Heart left ventricle (tissue), 16 donors: Measurements from ENCODE around the gene PFDN4. TPM values are rescaled to one million over a fixed set of nuclear protein-coding genes. Genes with fewer than 3 reads are reported as not detected.

ENCODE experiments used
- ATAC-seq, 4 donors: fragments of 200-7000 bp; cut with Tn5 transposase; one replicate each; pipeline ENCODE4 v1.9.1; 2020 to 2022; ENCODE audit warnings: moderate library complexity in 4 of 4, mild to moderate bottlenecking in 3 of 4, moderate number of reproducible peaks in 1 of 4
- DNase-seq, 5 donors: peaks; one replicate each; pipeline ENCODE4 v3.0.0-alpha.2; 2020
- H3K27ac ChIP-seq, 12 donors: fragments of 200-600 bp; sonication (generic) in 4 of 12; one replicate each; pipeline versions ENCODE4 v1.5.0 to v1.8.0; 2016 to 2022; ENCODE audit warnings: mild to moderate bottlenecking in 2 of 12
- H3K27me3 ChIP-seq, 9 donors: fragments of 200-600 bp; sonication (generic) in 2 of 9; one replicate each; pipeline versions ENCODE4 v1.5.1 to v1.8.0; 2016 to 2022; ENCODE audit warnings: mild to moderate bottlenecking in 3 of 9
- H3K36me3 ChIP-seq, 9 donors: fragments of 200-600 bp; sonication (generic) in 2 of 9; one replicate each; pipeline versions ENCODE4 v1.5.0 to v1.8.0; 2018 to 2022; ENCODE audit warnings: mild to moderate bottlenecking in 2 of 9
- H3K4me1 ChIP-seq, 12 donors: fragments of 200-600 bp; sonication (generic) in 4 of 12; one replicate each; pipeline versions ENCODE4 v1.5.0 to v1.8.0; 2016 to 2022; ENCODE audit warnings: mild to moderate bottlenecking in 3 of 12
- H3K4me3 ChIP-seq, 12 donors: fragments of 200-600 bp; sonication (generic) in 4 of 12; one replicate each; pipeline versions ENCODE4 v1.5.0 to v1.8.0; 2017 to 2022; ENCODE audit warnings: mild to moderate bottlenecking in 9 of 12, moderate library complexity in 4 of 12
- H3K9me3 ChIP-seq, 12 donors: fragments of 200-600 bp; sonication (generic) in 4 of 12; one replicate each; pipeline versions ENCODE4 v1.5.0 to v1.8.0; 2016 to 2022; ENCODE audit warnings: mild to moderate bottlenecking in 1 of 12
- POLR2A ChIP-seq, 2 donors: fragments of 450-650 bp; IDR thresholded peaks; one replicate each; pipeline ENCODE4 v1.6.1; 2017; ENCODE audit warnings: antibody characterized with exemption in 2 of 2, mild to moderate bottlenecking in 2 of 2, moderate library complexity in 2 of 2
- WGBS, 4 donors: extraction: QIAGEN DNeasy Blood & Tissue Kit in 2 of 4; methylation state at CpG; one replicate each; pipeline versions ENCODE4 v1.1.5 to v1.1.7; 2013 to 2018; 5-methylcytosine and 5-hydroxymethylcytosine counted together
- intact Hi-C, 10 donors: fragments of 100-400 bp; cut with DNase I; formaldehyde crosslinking; loops; one replicate each; pipeline versions ENCODE4 v1.11.1 to v1.14.2; 2022
- polyA plus RNA-seq, 2 donors: library from polyadenylated mRNA; stranded (reverse); fragments of 200-250 nt; gene quantifications; one replicate each; pipeline ENCODE4 v1.2.3, GENCODE V29; 2013
- total RNA-seq, 9 donors: library from RNA; depleted of rRNA in 2 of 9; stranded (reverse); fragments of >200 nt in 2 of 9; fragmentation: NEBNext Ultra II Directional in 3 of 9; extraction: Animal tissue kit (Norgen Biotek cat#: 25700) in 3 of 9; gene quantifications; one replicate each; pipeline versions ENCODE4 v1.1.0 to v1.2.4, GENCODE V29; 2016 to 2023
- TF ChIP-seq, protein P1 (sequence below), 12 donors: fragments of 200-600 bp; sonication (generic) in 4 of 12; IDR thresholded peaks; one replicate each; pipeline versions ENCODE4 v1.5.0 to v1.8.0; 2018 to 2022; ENCODE audit warnings: antibody characterized with exemption in 12 of 12, mild to moderate bottlenecking in 5 of 12
- donor health status: ischemic (EF 13 %, LVEDD 7.1; RV severe dilation, severe dysfunction).
- donor health status: healthy with polysubstance abuse.
- donor health status: DM: no; HTN: yes; CAD: no.
- donor health status: DM: no; HTN: no; CAD: no.
- donor health status: ischemic (EF 25% LVEDD 6.9; RV normal size, moderate dysfunction).
- donor health status: ischemic (EF 25% LVEDD 5.7; RV mildly dilated, moderate dysfunction).
- donor health status: healthy.
- donor health status: DM: yes; HTN: yes; CAD: no.
- donor health status: ischemic (EF 35%, LVEDD 5.7; RV mildly dilated, moderate dysfunction).
- donor health status: nonischemic (EF 11% LVEDD 7.7; RV severe dilation, severe dysfunction).
- donor health status: DM: yes; HTN: yes; CAD: no.
- donor health status: PGD.
- donor health status: ischemic (EF 29% LVEDD 5.4; RV normal size, mild dysfunction).
- donor health status: nonischemic (EF 23%, LVEDD 6.1; RV moderate dilation, normal function).

PFDN4 gene
- total and polyA plus RNA-seq, 11 donors: 21.0 to 92.0 (median 28.5) TPM

DNA sequence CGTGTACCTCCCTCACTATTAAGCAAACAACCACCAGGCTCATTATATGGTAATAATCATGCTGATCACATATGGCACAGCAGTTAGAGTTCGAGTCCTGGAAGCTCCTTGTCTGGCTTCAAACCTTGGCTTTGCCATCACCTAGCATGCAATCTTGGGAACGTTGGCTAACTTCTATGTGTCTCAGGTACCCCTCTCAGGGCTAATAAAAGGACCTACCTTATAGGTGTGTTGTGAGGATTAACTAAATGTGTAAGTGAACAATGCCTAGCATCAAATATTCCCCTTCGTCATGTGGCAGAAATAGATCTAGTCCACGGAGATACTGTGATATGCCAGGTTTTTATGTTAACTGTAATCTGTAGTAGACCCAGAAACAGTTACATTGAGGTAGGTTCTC is 44.5 kb upstream of the PFDN4 start:
- ATAC-seq (no peak), DNase-seq (no peak)
- Histone ChIP-seq H3K4me1 (no peaks in the 10 kb centered on the region), H3K9me3 (no peaks in the 10 kb centered on the region), H3K27me3 (peaks cover 0 to 68% (median 14%) of the 10 kb centered on the region in 9 donors), H3K27ac (no peak overlapping the region), H3K36me3 (no peaks in the 10 kb centered on the region), H3K4me3 (no peak overlapping the region)
- TF ChIP-seq POLR2A (IDR thresholded peaks at IDR 0.05): no peak
- TF ChIP-seq, protein P1, sequence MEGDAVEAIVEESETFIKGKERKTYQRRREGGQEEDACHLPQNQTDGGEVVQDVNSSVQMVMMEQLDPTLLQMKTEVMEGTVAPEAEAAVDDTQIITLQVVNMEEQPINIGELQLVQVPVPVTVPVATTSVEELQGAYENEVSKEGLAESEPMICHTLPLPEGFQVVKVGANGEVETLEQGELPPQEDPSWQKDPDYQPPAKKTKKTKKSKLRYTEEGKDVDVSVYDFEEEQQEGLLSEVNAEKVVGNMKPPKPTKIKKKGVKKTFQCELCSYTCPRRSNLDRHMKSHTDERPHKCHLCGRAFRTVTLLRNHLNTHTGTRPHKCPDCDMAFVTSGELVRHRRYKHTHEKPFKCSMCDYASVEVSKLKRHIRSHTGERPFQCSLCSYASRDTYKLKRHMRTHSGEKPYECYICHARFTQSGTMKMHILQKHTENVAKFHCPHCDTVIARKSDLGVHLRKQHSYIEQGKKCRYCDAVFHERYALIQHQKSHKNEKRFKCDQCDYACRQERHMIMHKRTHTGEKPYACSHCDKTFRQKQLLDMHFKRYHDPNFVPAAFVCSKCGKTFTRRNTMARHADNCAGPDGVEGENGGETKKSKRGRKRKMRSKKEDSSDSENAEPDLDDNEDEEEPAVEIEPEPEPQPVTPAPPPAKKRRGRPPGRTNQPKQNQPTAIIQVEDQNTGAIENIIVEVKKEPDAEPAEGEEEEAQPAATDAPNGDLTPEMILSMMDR (IDR thresholded peaks at IDR 0.05): no peak
- WGBS, 4 donors: 84 to 90% (median 86%) methylated on average over 5 of the region's 5 CpGs
- intact Hi-C loops: no loop called here

DNA sequence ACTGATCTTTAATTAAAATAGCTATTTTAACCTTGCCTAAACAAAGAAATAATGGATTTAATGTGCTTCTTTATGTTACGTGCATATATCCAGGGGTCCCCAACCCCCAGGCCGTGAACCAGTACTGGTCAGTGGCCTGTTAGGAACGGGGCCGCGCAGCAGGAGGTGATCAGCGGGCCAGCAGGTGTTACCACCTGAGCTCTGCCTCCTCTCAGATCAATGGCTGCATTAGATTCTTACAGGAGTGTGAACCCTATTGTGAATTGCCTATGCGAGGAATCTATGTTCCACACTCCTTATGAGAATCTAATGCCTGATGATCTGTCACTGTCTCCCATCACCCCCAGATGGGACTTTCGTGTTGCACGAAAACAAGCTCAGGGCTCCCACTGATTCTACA is 42.9 kb upstream of the PFDN4 start:
- Histone ChIP-seq H3K4me1 (no peaks in the 10 kb centered on the region), H3K4me3 (no peak overlapping the region), H3K36me3 (no peaks in the 10 kb centered on the region), H3K9me3 (no peaks in the 10 kb centered on the region), H3K27me3 (peaks cover 0 to 68% (median 16%) of the 10 kb centered on the region in 9 donors), H3K27ac (no peak overlapping the region)
- 91 to 94% (median 93%) methylated on average over 9 of the region's 9 CpGs for WGBS, 4 donors
- no peak for ATAC-seq
- intact Hi-C loops: no loop called here
- DNase-seq: no peak
- TF ChIP-seq, protein P1 (IDR thresholded peaks at IDR 0.05): no peak
- TF ChIP-seq POLR2A (IDR thresholded peaks at IDR 0.05): no peak

DNA sequence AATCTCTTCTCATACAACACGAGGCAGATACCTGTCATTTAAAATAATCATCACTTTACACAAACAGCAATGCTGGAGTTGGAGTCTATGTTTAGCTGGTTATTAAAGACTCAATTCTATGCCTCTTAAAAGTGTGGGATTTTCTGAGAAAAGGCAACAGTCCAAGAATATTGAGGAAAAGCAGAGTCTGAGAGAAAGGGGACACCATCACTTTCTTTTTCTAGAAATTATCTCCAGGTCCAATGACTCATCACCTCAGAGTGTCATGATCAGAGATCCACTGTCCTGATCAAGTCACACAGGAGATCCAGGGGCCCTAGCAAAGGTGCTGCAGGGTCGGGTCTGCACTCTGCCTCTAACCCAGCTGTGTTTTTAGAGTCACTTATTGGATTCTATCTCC is 42.1 kb upstream of the PFDN4 start:
- WGBS, 4 donors: 38 to 58% (median 46%) methylated on average over 2 of the region's 2 CpGs
- Histone ChIP-seq H3K4me1 (no peaks in the 10 kb centered on the region), H3K4me3 (no peak overlapping the region), H3K27ac (no peak overlapping the region), H3K27me3 (peaks cover 0 to 72% (median 22%) of the 10 kb centered on the region in 9 donors), H3K9me3 (no peaks in the 10 kb centered on the region), H3K36me3 (no peaks in the 10 kb centered on the region)
- TF ChIP-seq, protein P1 (IDR thresholded peaks at IDR 0.05): no peak
- TF ChIP-seq POLR2A (IDR thresholded peaks at IDR 0.05): no peak
- no peak for DNase-seq
- ATAC-seq: no peak
- intact Hi-C loops: no loop called here

DNA sequence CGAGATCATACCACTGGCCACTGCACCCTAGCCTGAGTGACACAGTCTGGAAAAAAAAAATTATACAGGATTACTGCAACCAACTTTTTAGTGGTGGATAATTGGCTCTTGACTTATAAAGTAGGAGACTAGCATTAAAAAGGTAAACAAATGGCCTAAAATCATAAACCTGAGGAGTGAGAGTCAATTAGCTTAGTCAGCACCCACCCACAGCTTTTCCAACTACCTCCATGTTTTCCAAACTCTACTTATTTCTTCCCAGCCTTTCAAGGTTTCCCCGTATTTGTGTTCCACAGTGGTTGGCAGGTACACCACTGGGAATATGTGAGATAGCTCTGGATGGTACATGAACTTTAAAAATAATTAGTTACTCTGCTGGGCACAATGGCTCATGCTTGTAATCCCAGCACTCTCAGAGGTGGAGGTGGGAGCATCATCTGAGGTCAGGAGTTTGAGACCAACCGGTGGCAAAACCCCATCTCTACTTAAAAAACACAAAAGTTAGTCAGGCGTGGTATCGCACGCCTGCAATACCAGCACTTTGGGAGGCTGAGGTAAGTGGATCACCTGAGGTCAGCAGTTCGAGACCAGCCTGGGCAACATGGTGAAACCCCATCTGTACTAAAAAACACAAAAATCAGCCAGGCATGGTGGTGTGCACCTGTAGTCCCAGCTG is 40.8 kb upstream of the PFDN4 start:
- Histone ChIP-seq H3K4me1 (no peaks in the 10 kb centered on the region), H3K27ac (no peak overlapping the region), H3K9me3 (no peaks in the 10 kb centered on the region), H3K27me3 (peaks cover 4 to 80% (median 27%) of the 10 kb centered on the region in 9 donors), H3K36me3 (no peaks in the 10 kb centered on the region), H3K4me3 (no peak overlapping the region)
- 91 to 94% (median 93%) methylated on average over 7 of the region's 7 CpGs for WGBS, 4 donors
- TF ChIP-seq, protein P1 (IDR thresholded peaks at IDR 0.05): no peak
- no peak for TF ChIP-seq POLR2A (IDR thresholded peaks at IDR 0.05)
- DNase-seq (no peak), ATAC-seq (no peak)
- intact Hi-C loops: no loop called here
